GM12873 (cell line): ENCODE results near the gene HPS1.

ENCODE experiments used
- TF ChIP-seq, protein P1 (sequence below): IDR thresholded peaks from 2 replicates; pipeline ENCODE4 v1.5.1; 2012; ENCODE audit warnings: low read depth, mild to moderate bottlenecking, moderate library complexity, low read length, control low read depth; ENCODE audit not compliant: insufficient read depth; ENCODE audit errors: missing control alignments

The HPS1 gene

DNA sequence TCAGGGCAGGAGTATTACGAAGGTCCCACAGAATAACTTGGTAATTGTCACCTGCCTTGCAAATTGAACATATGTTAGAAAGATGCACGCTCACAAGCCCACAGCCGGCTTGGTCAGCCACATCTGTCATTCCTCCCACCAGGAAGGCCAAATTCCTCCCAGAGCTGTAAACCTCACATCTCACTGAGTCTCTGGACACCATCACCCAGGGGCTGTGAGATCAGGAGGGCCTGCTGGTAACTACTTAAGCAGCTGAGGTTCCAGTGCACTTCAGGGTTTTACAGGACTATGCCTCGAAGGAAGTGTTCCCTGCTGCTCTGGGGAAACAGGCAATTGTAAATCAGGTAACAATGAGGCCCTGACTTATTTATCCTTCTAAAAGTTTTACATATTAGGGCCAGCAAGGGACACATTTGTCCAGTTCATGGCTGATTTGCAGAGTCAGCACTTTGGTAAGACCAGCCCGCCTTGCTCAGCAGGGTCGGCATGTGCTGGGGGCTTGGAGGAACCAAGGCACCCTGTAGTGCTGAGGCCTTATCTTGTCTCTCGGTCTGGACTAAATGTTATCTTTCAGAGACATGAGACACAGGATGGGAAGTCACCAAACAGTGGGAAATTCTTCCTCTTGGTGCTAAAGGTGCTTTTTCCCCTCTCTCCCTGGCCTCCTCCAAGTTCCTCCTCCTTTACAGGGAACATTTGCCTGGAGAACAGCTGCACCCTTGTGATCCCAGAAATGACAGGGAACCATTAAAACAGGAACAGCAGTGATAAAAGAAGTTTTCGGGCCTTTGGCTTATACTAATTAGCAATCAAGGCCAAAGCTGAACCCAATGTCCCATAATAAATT lies 66.0 kb downstream of the HPS1 start:
- TF ChIP-seq, protein P1, sequence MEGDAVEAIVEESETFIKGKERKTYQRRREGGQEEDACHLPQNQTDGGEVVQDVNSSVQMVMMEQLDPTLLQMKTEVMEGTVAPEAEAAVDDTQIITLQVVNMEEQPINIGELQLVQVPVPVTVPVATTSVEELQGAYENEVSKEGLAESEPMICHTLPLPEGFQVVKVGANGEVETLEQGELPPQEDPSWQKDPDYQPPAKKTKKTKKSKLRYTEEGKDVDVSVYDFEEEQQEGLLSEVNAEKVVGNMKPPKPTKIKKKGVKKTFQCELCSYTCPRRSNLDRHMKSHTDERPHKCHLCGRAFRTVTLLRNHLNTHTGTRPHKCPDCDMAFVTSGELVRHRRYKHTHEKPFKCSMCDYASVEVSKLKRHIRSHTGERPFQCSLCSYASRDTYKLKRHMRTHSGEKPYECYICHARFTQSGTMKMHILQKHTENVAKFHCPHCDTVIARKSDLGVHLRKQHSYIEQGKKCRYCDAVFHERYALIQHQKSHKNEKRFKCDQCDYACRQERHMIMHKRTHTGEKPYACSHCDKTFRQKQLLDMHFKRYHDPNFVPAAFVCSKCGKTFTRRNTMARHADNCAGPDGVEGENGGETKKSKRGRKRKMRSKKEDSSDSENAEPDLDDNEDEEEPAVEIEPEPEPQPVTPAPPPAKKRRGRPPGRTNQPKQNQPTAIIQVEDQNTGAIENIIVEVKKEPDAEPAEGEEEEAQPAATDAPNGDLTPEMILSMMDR, result no peak

DNA sequence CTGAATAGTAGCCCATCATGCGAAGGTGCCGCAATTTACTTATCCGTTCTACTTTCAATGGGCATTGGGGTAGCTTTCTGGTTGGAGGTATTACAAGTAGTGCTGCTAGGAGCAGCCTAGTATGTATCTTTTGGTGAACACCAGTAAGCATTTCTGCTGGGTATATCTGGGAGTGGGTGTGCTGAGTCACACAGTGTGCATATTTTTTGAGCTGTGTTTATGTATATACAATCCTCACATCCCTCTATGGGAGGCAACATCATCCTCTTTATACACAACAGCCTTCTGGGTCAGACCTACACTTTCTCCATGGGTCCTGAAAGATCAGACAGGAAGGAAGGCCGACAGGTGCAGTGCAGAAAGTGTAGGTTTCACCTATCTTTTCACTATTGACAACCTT lies 68.0 kb downstream of the HPS1 start:
- TF ChIP-seq, protein P1, result no peak

DNA sequence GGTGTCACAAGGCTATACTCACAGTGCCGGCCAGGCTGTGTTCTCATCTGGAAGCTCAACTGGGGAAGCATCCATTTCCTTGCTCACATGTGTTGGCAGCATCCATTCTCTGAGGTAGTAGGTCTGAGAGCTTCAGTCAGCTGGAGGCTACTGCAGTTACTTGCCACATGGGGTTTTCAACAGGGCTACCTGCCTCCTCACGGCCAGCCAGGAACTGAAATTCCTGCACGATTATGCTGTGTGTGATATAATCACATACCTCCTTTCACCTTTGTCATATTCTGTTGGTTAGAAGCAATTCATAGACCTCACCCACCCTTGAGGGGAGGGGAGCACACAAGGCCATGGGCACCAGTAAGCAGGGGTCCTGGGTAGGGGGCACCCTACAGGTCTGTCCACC lies 69.2 kb downstream of the HPS1 start:
- TF ChIP-seq, protein P1, result no peak

DNA sequence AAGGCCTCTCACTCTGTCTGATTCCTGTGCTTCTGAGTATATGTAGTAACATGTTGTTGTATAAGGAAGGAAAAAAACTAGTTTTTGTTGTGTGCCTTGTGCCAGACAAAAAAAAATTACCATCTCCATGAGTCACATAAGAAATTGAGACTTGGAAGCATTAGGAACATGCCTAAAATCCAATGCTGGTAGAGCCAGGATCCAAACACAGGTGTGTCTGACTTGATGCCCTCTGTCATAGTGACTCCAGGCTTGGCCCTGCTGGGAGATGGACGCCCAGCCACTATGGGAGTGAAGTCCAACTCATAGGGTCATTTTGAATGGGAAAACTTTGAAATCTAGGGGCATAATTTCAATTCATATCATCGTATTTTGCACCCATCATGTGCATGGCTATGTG lies 69.7 kb downstream of the HPS1 start:
- TF ChIP-seq, protein P1, result no peak

DNA sequence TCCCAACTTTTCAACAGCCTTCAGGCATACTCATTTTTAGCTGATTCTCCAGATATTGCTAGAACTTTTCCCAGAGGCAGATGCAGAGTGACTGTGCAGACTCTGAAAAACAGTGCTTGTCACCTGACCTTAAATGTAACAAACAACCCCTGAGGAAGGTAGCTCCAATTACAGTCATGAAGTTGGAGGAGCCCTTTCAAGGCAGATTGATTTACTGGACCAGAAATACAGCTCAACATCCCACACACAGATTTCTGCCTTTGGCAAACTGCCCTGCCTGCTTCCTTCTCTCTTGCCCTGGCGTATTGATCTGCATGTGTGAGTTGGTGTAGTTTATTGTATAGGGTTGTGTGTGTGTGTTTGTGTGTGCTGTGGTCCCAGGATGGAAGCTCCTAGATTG lies 70.2 kb downstream of the HPS1 start:
- TF ChIP-seq, protein P1, result no peak

DNA sequence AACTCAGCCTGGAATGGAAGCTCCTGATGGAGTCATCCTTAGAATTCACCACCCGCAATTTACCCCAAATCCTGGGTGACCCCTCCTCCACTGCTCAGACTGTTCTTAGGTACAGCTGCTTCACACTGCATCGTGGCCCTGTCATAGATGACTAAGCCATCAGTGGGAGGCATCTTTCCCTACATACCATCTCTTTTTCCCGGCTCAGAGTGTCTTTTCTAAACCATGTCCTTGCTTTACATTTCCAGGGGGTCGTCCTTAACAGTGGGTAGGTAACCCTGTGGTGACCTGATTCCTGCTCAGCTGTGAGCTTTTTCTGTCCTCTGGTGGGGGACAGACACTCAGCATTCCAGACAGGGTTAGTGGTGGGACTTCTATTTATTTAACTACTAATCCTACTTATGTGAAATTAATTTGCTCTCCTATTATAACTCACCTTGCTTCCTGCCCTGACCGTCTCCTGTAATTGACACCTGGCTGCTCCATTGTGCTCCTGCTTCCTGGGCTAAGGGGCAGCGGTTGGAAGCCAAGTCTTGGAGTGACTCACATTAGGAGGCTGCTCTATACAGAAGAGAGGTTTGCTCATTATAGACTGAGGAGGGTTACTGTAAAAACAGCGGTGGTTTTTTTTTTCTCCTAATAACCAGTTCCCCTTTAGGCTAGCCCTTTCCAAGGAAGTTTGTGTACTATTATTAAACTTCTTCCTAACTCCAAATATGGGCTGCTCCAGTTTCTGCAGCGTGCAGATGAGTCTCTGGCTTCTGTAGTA lies 72.3 kb downstream of the HPS1 start:
- TF ChIP-seq, protein P1, result no peak
